ACC112 (cell line): Measurements from ENCODE around the gene LRPPRC.

Experiments
- H2AFZ ChIP-seq: fragments of 200-600 bp; sonication (generic); one replicate; pipeline ENCODE4 v1.6.0; 2017; ENCODE audit warnings: antibody characterized with exemption, low read length; ENCODE audit not compliant: unreplicated experiment
- H3K27ac ChIP-seq: fragments of 200-600 bp; sonication (generic); 2 replicates; pipeline ENCODE4 v1.5.1; 2014; ENCODE audit warnings: low read depth, mild to moderate bottlenecking, antibody characterized with exemption, low read length, moderate library complexity
- H3K27me3 ChIP-seq: fragments of 200-600 bp; sonication (generic); 2 replicates; pipeline ENCODE4 v1.6.1; 2014; ENCODE audit warnings: mild to moderate bottlenecking, antibody characterized with exemption, low read length, moderate library complexity, mixed read lengths; ENCODE audit not compliant: insufficient read depth
- H3K36me3 ChIP-seq: fragments of 200-600 bp; sonication (generic); 2 replicates; pipeline ENCODE4 v1.6.1; 2016; ENCODE audit warnings: mild to moderate bottlenecking, antibody characterized with exemption, low read length, moderate library complexity, mixed read lengths; ENCODE audit not compliant: insufficient read depth
- H3K4me1 ChIP-seq: fragments of 200-600 bp; sonication (generic); one replicate; pipeline ENCODE4 v1.6.1; 2016; ENCODE audit warnings: low read length, mixed read lengths; ENCODE audit not compliant: insufficient read depth, unreplicated experiment, control insufficient read depth
- H3K4me3 ChIP-seq: fragments of 200-600 bp; sonication (generic); 2 replicates; pipeline ENCODE4 v1.5.1; 2014; ENCODE audit warnings: mild to moderate bottlenecking, low read depth, low read length
- H3K79me2 ChIP-seq: fragments of 200-600 bp; sonication (generic); one replicate; pipeline ENCODE4 v1.6.0; 2016; ENCODE audit warnings: low read length; ENCODE audit not compliant: control insufficient read depth, unreplicated experiment, insufficient read depth

LRPPRC gene

DNA sequence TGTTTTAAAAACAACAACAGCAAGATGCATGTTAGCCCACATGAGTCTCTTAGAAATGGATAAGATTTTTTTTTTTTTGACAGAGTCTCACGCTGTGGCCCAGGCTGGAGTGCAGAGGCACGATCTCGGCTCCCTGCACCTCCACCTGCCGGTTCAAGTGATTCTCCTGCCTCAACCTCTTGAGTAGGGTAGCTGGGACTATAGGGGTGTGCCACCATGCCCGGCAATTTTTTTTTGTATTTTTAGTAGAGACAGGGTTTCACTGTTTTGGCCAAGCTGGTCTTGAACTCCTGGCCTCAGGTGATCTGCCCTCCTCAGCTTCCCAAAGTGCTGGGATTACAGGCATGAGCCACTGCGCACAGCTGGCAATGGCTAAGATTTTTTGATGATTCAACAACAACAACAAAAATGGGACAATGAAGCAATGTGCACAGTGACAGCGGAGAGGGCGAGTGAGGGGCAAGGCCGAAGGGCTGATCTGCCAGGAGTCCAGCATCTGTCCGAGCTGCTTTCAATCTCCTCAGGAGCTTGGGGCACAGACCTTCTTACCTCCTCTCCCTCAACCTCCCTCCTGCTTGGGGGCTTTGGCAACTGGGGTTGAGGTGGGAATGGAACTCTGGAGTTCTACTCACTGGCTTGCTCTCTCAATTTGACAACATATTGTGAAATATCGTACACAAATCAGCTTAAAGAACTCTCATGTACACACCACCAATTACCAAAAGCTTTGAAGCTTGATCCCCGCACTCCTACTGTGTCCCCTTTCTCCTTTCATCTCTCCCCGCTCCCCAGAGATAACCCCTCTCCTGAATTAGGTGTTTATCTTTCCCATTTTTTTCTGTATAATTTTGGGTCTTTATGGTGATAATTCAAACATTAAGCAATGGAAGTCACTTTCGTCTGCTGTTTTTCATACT lies 153.6 kb downstream of the LRPPRC start:
- Histone ChIP-seq H3K79me2 (no peaks in the 10 kb centered on the region), H3K27ac (no peak overlapping the region), H3K4me3 (no peak overlapping the region), H2AFZ (no peak overlapping the region), H3K4me1 (no peaks in the 10 kb centered on the region), H3K36me3 (no peaks in the 10 kb centered on the region), H3K27me3 (peaks cover 33% of the 10 kb centered on the region; the same call in 1 of the 2 replicates)

GRCh38 chr2:43840965-43841364 lies 154.8 kb downstream of the LRPPRC start:
- Histone ChIP-seq H3K36me3 (no peaks in the 10 kb centered on the region), H2AFZ (no peak overlapping the region), H3K27me3 (peaks cover 33% of the 10 kb centered on the region; the same call in 1 of the 2 replicates), H3K4me3 (no peak overlapping the region), H3K79me2 (no peaks in the 10 kb centered on the region), H3K4me1 (no peaks in the 10 kb centered on the region), H3K27ac (no peak overlapping the region)

- no peaks in the 10 kb centered on the region for H3K36me3 ChIP-seq
- H3K4me1 ChIP-seq, result no peaks in the 10 kb centered on the region
- H3K27ac ChIP-seq, result no peak overlapping the region
These were observed 155.8 kb downstream of the LRPPRC start for GRCh38 chr2:43839776-43840564.

GRCh38 chr2:43838560-43839267 lies 157.1 kb downstream of the LRPPRC start, which contains the start of the genes ABCG5 and ABCG8:
ABCG5 (minus strand) TSS chr2:43838839; CDS start chr2:43838679, 160 bp downstream.
ABCG8 (plus strand) TSS chr2:43838971; CDS start chr2:43839054, 83 bp downstream.
- Histone ChIP-seq H3K4me3 (no peak within 1 kb of the TSS), H3K27me3 (peaks cover 33% of the 10 kb centered on the region; the same call in 1 of the 2 replicates), H3K36me3 (no peaks in the 10 kb centered on the region), H3K79me2 (no peaks in the 10 kb centered on the region), H3K27ac (no peak within 1 kb of the TSS), H3K4me1 (no peaks in the 10 kb centered on the region), H2AFZ (no peak within 1 kb of the TSS)

More at GRCh38 chr2:43839776-43840564, 155.8 kb downstream of the LRPPRC start:
- no peaks in the 10 kb centered on the region for H3K79me2 ChIP-seq
- no peak overlapping the region for H2AFZ ChIP-seq
- peaks cover 34% of the 10 kb centered on the region; the same call in 1 of the 2 replicates for H3K27me3 ChIP-seq
- H3K4me3 ChIP-seq, result no peak overlapping the region

DNA sequence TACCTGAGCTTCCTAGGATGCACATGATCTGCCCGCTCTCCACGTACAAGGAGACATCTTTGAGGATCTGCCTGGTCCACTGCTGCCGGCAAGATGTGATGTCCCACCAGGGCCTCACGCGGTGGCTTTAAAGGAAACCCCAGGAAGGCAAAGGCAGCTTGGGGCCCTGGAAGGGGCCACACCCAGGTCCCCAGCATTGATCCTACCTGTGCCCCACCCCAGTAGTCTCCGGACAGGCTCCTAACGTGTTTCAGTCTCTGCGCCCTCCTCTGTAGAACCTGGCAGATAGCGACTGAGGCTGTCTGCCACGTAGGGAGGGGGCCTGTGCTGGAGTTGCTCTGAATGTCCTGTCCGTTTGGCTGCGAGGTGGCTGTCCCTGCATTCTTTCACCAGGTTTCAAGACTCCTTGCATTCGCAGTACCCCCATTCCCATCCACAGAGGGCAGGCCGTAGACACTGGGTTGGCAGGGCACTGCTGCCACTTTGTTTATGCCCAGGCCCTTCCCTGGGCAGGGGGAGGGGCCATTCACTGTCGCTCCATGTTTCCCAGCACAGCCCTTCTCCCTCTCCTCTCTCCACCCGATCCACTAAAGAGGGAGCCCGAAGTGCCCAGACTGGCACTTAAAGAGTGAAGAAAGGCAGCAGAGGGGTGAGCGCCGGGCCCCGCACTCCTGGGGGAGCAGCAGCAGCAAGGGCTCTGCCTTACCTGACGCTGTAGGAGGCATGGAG lies 157.8 kb downstream of the LRPPRC start:
- Histone ChIP-seq H3K4me3 (no peak overlapping the region), H3K36me3 (no peaks in the 10 kb centered on the region), H3K79me2 (no peaks in the 10 kb centered on the region), H3K4me1 (no peaks in the 10 kb centered on the region), H3K27me3 (peaks cover 26% of the 10 kb centered on the region; the same call in 1 of the 2 replicates), H2AFZ (no peak overlapping the region), H3K27ac (no peak overlapping the region)

DNA sequence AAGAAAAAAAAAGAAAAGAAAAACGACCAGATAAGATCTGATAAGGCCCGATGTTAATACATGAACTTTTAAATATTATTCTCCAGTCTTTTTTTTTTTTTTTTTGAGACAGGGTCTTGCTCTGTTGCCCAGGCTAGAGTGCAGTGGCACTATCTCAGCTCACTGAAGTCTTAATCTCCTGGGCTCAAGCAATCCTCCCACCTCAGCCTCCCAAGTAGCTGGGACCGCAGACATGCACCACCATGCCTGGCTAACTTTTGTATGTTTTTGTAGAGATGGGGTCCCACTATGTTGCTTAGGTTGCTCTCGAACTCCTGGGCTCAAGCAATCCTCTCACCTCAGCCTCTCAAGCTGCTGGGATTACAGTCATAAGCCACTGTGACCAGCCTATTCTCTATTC lies 158.8 kb downstream of the LRPPRC start:
- Histone ChIP-seq H3K4me1 (no peaks in the 10 kb centered on the region), H3K36me3 (no peaks in the 10 kb centered on the region), H2AFZ (no peak overlapping the region), H3K27me3 (peaks cover 26% of the 10 kb centered on the region), H3K4me3 (no peak overlapping the region), H3K27ac (no peak overlapping the region), H3K79me2 (no peaks in the 10 kb centered on the region)
